ENCODE results near the gene KDM2B.

The KDM2B gene

DNA sequence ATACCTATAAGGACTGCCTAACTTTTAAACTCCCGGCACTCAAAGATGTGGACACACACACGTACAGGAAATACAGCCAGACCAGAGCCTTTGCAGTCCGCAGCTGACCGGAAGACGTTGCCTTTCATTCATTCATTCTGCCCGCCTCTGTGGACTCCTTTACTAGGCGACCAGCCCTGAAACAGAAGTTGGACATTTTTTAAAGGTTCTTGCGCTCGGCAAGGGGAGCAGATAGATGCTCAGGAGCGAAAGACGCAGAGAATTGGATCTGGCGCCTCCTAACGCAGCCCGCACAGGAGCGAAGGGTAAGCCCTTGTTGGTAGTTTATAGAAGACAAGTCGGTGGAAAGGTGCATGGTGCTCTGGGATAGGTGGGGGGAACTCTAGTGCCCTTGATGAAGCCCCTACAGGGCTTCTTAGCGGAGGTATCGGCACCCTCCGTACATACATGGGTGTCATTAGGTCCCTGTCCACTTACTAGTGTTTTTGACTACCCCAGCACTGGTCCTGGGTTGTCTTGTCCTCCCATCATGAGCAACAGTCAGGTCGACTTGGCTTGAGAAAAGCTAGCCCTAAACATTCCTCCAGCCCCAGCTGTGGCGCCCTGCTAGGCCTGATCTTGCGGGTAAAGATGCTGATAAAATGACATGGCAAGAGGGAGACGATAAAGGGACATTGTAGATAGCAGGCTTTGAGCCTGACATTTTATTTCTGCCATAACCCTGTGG, at the start of gene KDM2B:
Gene KDM2B, minus strand, starts transcription at position 65 of the 727 bp plus-strand sequence. CDS start 112 bp downstream, outside the sequence.
- peak within 1 kb of the TSS; percentile 45 for H3K4me3 ChIP-seq (replicated peaks; ENCODE audit: low read depth, low read length)
- no peak for DNase-seq (ENCODE audit: extremely low read depth, low read depth)
- no peak for TF ChIP-seq CTCF (IDR thresholded peaks at IDR 0.05; ENCODE audit: low read depth, low read length, missing control alignments)

DNA sequence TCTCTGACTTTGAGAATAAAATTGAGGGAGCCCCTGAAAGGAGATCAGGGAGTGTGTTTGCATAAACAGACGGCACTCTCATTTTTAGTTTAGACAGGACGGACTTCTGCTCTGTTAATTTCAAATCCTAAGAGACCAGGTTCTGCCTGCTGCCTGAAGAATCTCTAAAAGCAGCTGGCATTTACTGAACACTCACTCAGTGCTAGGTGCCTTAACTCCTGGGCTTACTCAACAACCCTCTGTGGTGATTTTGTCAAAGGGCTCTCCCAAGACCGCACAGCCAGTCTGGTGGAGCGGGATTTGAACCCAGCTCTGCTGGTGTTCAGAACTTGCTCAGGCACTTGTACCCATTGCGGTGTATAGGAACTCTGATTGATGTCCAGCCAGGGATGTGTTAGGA, 47.7 kb upstream of the KDM2B start:
- H3K4me3 ChIP-seq (replicated peaks; ENCODE audit: low read depth, low read length): peak overlapping the region; percentile 78
- no peak for TF ChIP-seq CTCF (IDR thresholded peaks at IDR 0.05; ENCODE audit: low read depth, low read length, missing control alignments)
- DNase-seq (ENCODE audit: extremely low read depth, low read depth): no peak

GRCh38 chr12:121628037-121628436, 47.2 kb upstream of the KDM2B start:
- TF ChIP-seq CTCF (IDR thresholded peaks at IDR 0.05; ENCODE audit: low read depth, low read length, missing control alignments): no peak
- DNase-seq (ENCODE audit: extremely low read depth, low read depth): no peak
- peak overlapping the region; percentile 78 for H3K4me3 ChIP-seq (replicated peaks; ENCODE audit: low read depth, low read length)

DNA sequence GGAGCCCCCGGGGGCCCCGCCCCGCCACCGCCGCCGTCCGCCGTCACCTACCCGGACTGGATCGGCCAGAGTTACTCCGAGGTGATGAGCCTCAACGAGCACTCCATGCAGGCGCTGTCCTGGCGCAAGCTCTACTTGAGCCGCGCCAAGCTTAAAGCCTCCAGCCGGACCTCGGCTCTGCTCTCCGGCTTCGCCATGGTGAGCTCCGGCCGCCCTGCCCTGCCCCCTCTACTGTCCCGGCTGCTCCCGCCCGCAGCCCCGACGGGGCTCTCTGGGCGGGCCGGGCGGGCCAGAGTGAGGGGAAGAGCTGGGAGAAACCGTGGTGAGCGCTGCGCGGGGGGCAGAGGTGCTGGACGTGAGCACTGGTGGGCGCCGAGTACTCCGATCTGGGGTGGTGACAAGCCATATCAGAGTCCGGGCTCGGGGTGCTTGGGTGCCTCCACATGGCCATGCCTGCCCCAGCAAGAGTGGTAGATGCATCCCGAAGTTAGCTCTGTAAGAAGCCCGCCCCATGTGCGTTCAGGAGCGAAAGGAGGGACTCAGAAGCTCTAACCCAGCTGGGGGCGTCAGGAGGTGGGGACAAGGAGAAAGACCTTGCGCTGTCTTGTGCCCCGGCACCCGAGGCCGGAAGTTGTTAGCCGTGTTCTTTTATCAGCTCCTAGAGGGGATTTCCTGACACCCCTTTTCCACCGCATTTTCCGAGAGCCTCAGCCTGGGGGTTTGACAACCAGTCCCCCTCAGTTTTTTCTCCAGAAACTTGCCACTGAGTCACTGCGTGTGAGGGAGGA, 46.2 kb upstream of the KDM2B start:
- TF ChIP-seq CTCF (IDR thresholded peaks at IDR 0.05; ENCODE audit: low read depth, low read length, missing control alignments): no peak
- H3K4me3 ChIP-seq (replicated peaks; ENCODE audit: low read depth, low read length): peak overlapping the region; percentile 78

GRCh38 chr12:121626087-121626852, 45.4 kb upstream of the KDM2B start, which contains the start of gene ORAI1:
Gene ORAI1 (plus strand): TSS chr12:121626530.
- H3K4me3 ChIP-seq (replicated peaks; ENCODE audit: low read depth, low read length): peak within 1 kb of the TSS; percentile 78
- TF ChIP-seq CTCF (IDR thresholded peaks at IDR 0.05; ENCODE audit: low read depth, low read length, missing control alignments): no peak
- peak; percentile 58 for DNase-seq (ENCODE audit: extremely low read depth, low read depth)

More for the DNA sequence above, 46.2 kb upstream of the KDM2B start:
- DNase-seq (ENCODE audit: extremely low read depth, low read depth): peak; percentile 29

- H3K4me3 ChIP-seq (replicated peaks; ENCODE audit: low read depth, low read length): no peak overlapping the region
- TF ChIP-seq CTCF (IDR thresholded peaks at IDR 0.05; ENCODE audit: low read depth, low read length, missing control alignments): no peak
- DNase-seq (ENCODE audit: extremely low read depth, low read depth): no peak
These were observed 39.6 kb upstream of the KDM2B start for GRCh38 chr12:121620333-121620891.
